Osteoblast (primary cell): ENCODE results near the gene MYLK4. TPM values are rescaled to one million over a fixed set of nuclear protein-coding genes. Genes with fewer than 3 reads are reported as not detected.

Source experiments
- DNase-seq: peaks from one replicate; pipeline ENCODE4 v3.0.0; 2011; ENCODE audit warnings: low spot score, mixed read lengths; ENCODE audit not compliant: insufficient read length; ENCODE audit errors: missing footprints
- H2AFZ ChIP-seq: 2 replicates; pipeline ENCODE4 v1.6.0; 2011; ENCODE audit warnings: mild to moderate bottlenecking, low read length
- H3K27ac ChIP-seq: 2 replicates; pipeline ENCODE4 v1.5.1; 2011; ENCODE audit warnings: mild to moderate bottlenecking, low read depth, low read length, moderate library complexity
- H3K27me3 ChIP-seq: 2 replicates; pipeline ENCODE4 v1.6.0; 2012; ENCODE audit warnings: mild to moderate bottlenecking, control low read depth, inconsistent platforms, low read length, moderate library complexity; ENCODE audit not compliant: insufficient read depth
- H3K36me3 ChIP-seq: 2 replicates; pipeline ENCODE4 v1.5.1; 2011; ENCODE audit warnings: mild to moderate bottlenecking, low read length, control low read depth, moderate library complexity; ENCODE audit not compliant: insufficient read depth
- H3K4me1 ChIP-seq: 2 replicates; pipeline ENCODE4 v1.5.1; 2011; ENCODE audit warnings: mild to moderate bottlenecking, low read length, control low read depth, moderate library complexity; ENCODE audit not compliant: insufficient read depth
- H3K4me2 ChIP-seq: 2 replicates; pipeline ENCODE4 v1.6.0; 2011; ENCODE audit warnings: mild to moderate bottlenecking, low read length; ENCODE audit not compliant: insufficient read depth
- H3K4me3 ChIP-seq: fragments of 200-600 bp; sonication (generic); 3 replicates; pipeline ENCODE4 v1.5.1; 2012; ENCODE audit warnings: mild to moderate bottlenecking, low read length, inconsistent platforms; ENCODE audit not compliant: insufficient read depth
- H3K79me2 ChIP-seq: 2 replicates; pipeline ENCODE4 v1.6.0; 2012; ENCODE audit warnings: mild to moderate bottlenecking, low read length, control low read depth, inconsistent platforms; ENCODE audit not compliant: insufficient read depth
- H3K9me3 ChIP-seq: 2 replicates; pipeline ENCODE4 v1.5.1; 2011; ENCODE audit warnings: low read depth, low read length, control low read depth
- H4K20me1 ChIP-seq: 2 replicates; pipeline ENCODE4 v1.6.0; 2012; ENCODE audit warnings: mild to moderate bottlenecking, low read length, control low read depth; ENCODE audit not compliant: insufficient read depth
- CTCF ChIP-seq: IDR thresholded peaks from 2 replicates; pipeline ENCODE4 v1.5.1; 2011; ENCODE audit warnings: mild to moderate bottlenecking, low read depth, low read length, moderate library complexity; ENCODE audit errors: extremely low read depth
- total RNA-seq: library from RNA; depleted of rRNA; stranded (reverse); fragments of >200 nt; gene quantifications from 2 replicates; pipeline ENCODE4 v1.2.3, GENCODE V29; 2012

The MYLK4 gene
- total RNA-seq, 1 donor, result 0.36 TPM

GRCh38 chr6:2739335-2739734, 11.4 kb downstream of the MYLK4 start:
- Histone ChIP-seq H3K36me3 (no peaks in the 10 kb centered on the region), H3K4me1 (peaks cover 5% of the 10 kb centered on the region), H4K20me1 (no peaks in the 10 kb centered on the region), H3K4me3 (no peak overlapping the region), H3K79me2 (no peaks in the 10 kb centered on the region), H3K4me2 (no peak overlapping the region), H3K27ac (no peak overlapping the region), H3K27me3 (no peaks in the 10 kb centered on the region), H2AFZ (no peak overlapping the region), H3K9me3 (no peaks in the 10 kb centered on the region)
- no peak for DNase-seq
- no peak for TF ChIP-seq CTCF

GRCh38 chr6:2738373-2738979, 12.2 kb downstream of the MYLK4 start:
- no peaks in the 10 kb centered on the region for H3K79me2 ChIP-seq
- H3K4me3 ChIP-seq, result no peak overlapping the region
- no peaks in the 10 kb centered on the region for H3K36me3 ChIP-seq
- H3K27me3 ChIP-seq, result no peaks in the 10 kb centered on the region
- H3K27ac ChIP-seq, result no peak overlapping the region
- peak; percentile 90 for DNase-seq
- peak overlapping the region; percentile 38 for H2AFZ ChIP-seq
- H3K4me2 ChIP-seq, result no peak overlapping the region
- H4K20me1 ChIP-seq, result no peaks in the 10 kb centered on the region
- peak; percentile 81 for TF ChIP-seq CTCF
- no peaks in the 10 kb centered on the region for H3K9me3 ChIP-seq
- peaks cover 5% of the 10 kb centered on the region for H3K4me1 ChIP-seq

GRCh38 chr6:2737885-2738284, 12.8 kb downstream of the MYLK4 start:
- no peaks in the 10 kb centered on the region for H4K20me1 ChIP-seq
- H2AFZ ChIP-seq, result no peak overlapping the region
- H3K36me3 ChIP-seq, result no peaks in the 10 kb centered on the region
- H3K4me1 ChIP-seq, result peaks cover 9% of the 10 kb centered on the region
- H3K27me3 ChIP-seq, result no peaks in the 10 kb centered on the region
- no peak for DNase-seq
- no peaks in the 10 kb centered on the region for H3K79me2 ChIP-seq
- no peak overlapping the region for H3K4me2 ChIP-seq
- no peak for TF ChIP-seq CTCF
- H3K27ac ChIP-seq, result no peak overlapping the region
- H3K9me3 ChIP-seq, result no peaks in the 10 kb centered on the region
- H3K4me3 ChIP-seq, result no peak overlapping the region

GRCh38 chr6:2734488-2735166, 16.1 kb downstream of the MYLK4 start:
- Histone ChIP-seq H3K27ac (no peak overlapping the region), H3K36me3 (no peaks in the 10 kb centered on the region), H3K27me3 (peaks cover 3% of the 10 kb centered on the region), H3K4me3 (no peak overlapping the region), H2AFZ (no peak overlapping the region), H3K79me2 (no peaks in the 10 kb centered on the region), H3K4me2 (no peak overlapping the region), H3K9me3 (no peaks in the 10 kb centered on the region), H4K20me1 (no peaks in the 10 kb centered on the region), H3K4me1 (peaks cover 3% of the 10 kb centered on the region)
- no peak for DNase-seq
- TF ChIP-seq CTCF, result no peak
